ENCODE results near the gene YWHAE.
"Not testable (repeated sequence)": the region's sequence is repeated elsewhere in the genome, so short reads cannot be mapped to it uniquely, and the experiment has no call there.

DNA sequence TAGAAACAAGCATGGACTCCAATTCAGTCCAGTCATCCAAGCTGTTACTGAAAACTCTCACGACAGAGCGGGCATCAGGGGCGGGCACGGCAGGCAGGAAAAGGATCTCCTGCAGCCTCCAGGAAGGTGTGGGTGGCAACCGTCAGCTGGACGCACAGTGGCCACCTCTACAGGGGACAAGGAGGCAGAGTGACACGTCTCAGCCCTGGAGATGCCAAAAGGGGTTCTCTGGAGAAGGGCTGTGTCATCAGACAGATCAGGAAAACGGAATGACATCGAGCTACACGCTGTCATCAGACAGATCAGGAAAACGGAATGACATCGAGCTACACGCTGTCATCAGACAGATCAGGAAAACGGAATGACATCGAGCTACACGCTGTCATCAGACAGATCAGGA is 92.2 kb downstream of the YWHAE start:
- not testable (repeated sequence) for TF ChIP-seq SIN3A (IDR thresholded peaks at IDR 0.05; ENCODE audit: borderline replicate concordance, insufficient read depth, low read depth, low read length); CTCF (IDR thresholded peaks at IDR 0.05)

Data from Panc1 (cell line).